GM12892 (cell line): ENCODE data around the gene LEF1.

Experiments
- POLR2A ChIP-seq: IDR thresholded peaks from 2 replicates; pipeline ENCODE4 v1.6.1; 2011; ENCODE audit warnings: low read depth, low read length, control low read depth
- TAF1 ChIP-seq: IDR thresholded peaks from 2 replicates; pipeline ENCODE4 v1.6.1; 2011; ENCODE audit warnings: low read depth, mild to moderate bottlenecking, control low read depth, low read length, borderline replicate concordance

DNA sequence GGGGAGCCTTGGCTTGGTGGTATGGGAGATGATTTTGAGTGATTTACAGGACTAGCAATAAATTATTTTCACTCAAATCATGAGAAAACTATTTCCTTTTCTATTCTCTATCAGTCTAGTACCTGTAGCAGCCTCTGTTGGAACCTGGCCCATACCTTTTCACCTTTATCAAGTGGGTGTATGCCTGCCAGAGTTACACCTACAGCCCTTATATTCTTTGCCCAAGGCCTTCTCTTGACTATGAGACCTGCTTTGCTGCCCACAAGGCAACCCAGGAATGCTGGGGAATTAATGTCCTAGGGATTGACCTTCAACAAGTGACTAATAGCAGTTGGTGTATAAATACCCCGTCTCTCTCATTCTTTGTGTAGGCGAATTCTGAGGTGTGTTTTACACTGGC, 20.0 kb upstream of the LEF1 start:
- TF ChIP-seq TAF1 = no peak
- TF ChIP-seq POLR2A = no peak
